Breast epithelium (tissue), 4 donors: ENCODE measurements around the gene VEPH1. TPM values are rescaled to one million over a fixed set of nuclear protein-coding genes. Genes with fewer than 3 reads are reported as not detected.

ENCODE experiments used
- DNase-seq, 2 donors: peaks; one replicate each; pipeline ENCODE4 v3.0.0-alpha.2; 2019; ENCODE audit warnings: low spot score in 2 of 2
- H3K27ac ChIP-seq, 2 donors: fragments of 200-600 bp; sonication (generic) in 1 of 2; one replicate each; pipeline ENCODE4 v1.5.1; 2016 to 2019; ENCODE audit warnings: mild to moderate bottlenecking in 1 of 2
- H3K27me3 ChIP-seq, 2 donors: fragments of 200-600 bp; sonication (generic) in 1 of 2; one replicate each; pipeline versions ENCODE4 v1.5.1 to v1.6.0; 2017 to 2019; ENCODE audit warnings: control low read depth in 1 of 2, mild to moderate bottlenecking in 1 of 2
- H3K36me3 ChIP-seq: fragments of 200-600 bp; one replicate; pipeline ENCODE4 v1.5.1; 2019
- H3K4me1 ChIP-seq, 2 donors: fragments of 200-600 bp; sonication (generic); one replicate each; pipeline ENCODE4 v1.5.1; 2016 to 2019; ENCODE audit warnings: control low read depth in 1 of 2
- H3K4me3 ChIP-seq, 3 donors: fragments of 200-600 bp; sonication (generic); 1 replicate in 2 of 3; 2 replicates in 1 of 3; pipeline ENCODE4 v1.5.1; 2016 to 2019; ENCODE audit warnings: mild to moderate bottlenecking in 3 of 3, moderate library complexity in 2 of 3
- H3K9me3 ChIP-seq, 2 donors: fragments of 200-600 bp; sonication (generic) in 1 of 2; one replicate each; pipeline ENCODE4 v1.5.1; 2016 to 2019; ENCODE audit warnings: control low read depth in 1 of 2
- POLR2A ChIP-seq: fragments of 450-650 bp; IDR thresholded peaks from one replicate; pipeline ENCODE4 v1.6.1; 2016; ENCODE audit warnings: antibody characterized with exemption, mild to moderate bottlenecking, moderate library complexity
- POLR2AphosphoS5 ChIP-seq, 3 donors: sonication (generic); formaldehyde crosslinking; IDR thresholded peaks; one replicate each; pipeline ENCODE4 v1.6.1; 2017; ENCODE audit warnings: antibody characterized with exemption in 3 of 3
- intact Hi-C: fragments of 100-400 bp; cut with DNase I; formaldehyde crosslinking; loops from one replicate; pipeline ENCODE4 v1.15.1; 2023; ENCODE audit warnings: low total_unique reads
- total RNA-seq, 3 donors: library from RNA; depleted of rRNA; stranded (reverse); fragments of >200 nt; gene quantifications; one replicate each; pipeline ENCODE4 v1.1.0, GENCODE V29; 2016
- TF ChIP-seq, protein P1 (sequence below), 3 donors: fragments of 450-650 bp; IDR thresholded peaks; one replicate each; pipeline ENCODE4 v1.5.1; 2016 to 2017; ENCODE audit warnings: antibody characterized with exemption in 3 of 3, mild to moderate bottlenecking in 3 of 3, moderate library complexity in 3 of 3

Gene VEPH1
- total RNA-seq, 3 donors from 2014 or later: under 0.01 to 20.9 (median 8.8) TPM

DNA sequence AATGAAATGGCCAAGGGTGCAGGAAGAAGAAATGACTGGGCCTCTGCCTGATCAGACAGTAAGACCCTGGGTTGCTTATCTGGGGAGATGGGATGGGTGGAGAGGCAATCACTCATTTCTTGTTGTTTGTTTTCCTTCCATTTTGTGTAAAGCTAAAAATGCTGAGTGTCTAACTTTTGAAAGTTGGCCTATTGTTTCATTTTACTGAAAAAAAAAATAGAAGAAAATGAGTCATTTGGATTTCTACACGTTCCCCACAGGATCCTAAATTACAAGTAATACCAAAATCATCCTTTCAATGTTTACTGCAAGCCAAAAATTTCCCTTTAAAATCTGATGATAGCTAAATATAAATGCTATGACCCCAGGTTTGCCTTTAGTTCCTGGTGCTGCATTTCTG lies 36.0 kb downstream of the VEPH1 start:
- DNase-seq: no peak
- Histone ChIP-seq H3K36me3 (no peaks in the 10 kb centered on the region), H3K9me3 (no peaks in the 10 kb centered on the region), H3K27ac (no peak overlapping the region), H3K4me3 (no peak overlapping the region), H3K4me1 (no peaks in the 10 kb centered on the region), H3K27me3 (no peaks in the 10 kb centered on the region)
- intact Hi-C loops: no loop called here
- TF ChIP-seq POLR2A (no peak), POLR2AphosphoS5 (IDR thresholded peaks at IDR 0.05) (no peak)
- TF ChIP-seq, protein P1, sequence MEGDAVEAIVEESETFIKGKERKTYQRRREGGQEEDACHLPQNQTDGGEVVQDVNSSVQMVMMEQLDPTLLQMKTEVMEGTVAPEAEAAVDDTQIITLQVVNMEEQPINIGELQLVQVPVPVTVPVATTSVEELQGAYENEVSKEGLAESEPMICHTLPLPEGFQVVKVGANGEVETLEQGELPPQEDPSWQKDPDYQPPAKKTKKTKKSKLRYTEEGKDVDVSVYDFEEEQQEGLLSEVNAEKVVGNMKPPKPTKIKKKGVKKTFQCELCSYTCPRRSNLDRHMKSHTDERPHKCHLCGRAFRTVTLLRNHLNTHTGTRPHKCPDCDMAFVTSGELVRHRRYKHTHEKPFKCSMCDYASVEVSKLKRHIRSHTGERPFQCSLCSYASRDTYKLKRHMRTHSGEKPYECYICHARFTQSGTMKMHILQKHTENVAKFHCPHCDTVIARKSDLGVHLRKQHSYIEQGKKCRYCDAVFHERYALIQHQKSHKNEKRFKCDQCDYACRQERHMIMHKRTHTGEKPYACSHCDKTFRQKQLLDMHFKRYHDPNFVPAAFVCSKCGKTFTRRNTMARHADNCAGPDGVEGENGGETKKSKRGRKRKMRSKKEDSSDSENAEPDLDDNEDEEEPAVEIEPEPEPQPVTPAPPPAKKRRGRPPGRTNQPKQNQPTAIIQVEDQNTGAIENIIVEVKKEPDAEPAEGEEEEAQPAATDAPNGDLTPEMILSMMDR (IDR thresholded peaks at IDR 0.05): no peak

- H3K9me3 ChIP-seq: no peaks in the 10 kb centered on the region
- intact Hi-C loops: no loop called here
Measured at GRCh38 chr3:157465741-157466140, 37.5 kb downstream of the VEPH1 start.

DNA sequence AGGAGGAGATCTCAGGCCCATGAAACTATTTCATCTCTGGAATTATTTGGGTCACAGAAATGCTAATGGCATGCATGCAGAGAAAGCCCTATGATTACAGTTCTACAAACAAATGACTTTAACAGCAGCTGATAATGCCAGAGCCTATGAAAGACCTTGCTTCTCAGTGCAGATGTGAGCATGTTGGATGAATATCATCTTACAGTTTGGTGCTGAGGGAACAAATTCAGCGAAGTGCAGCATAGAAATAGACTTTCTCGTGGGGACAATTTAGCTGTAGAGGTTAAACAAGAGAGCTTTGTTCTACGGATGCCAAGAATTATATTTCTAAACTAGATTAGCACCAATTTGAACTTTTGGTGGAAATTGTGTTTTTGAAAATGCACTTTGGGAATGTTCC lies 38.9 kb downstream of the VEPH1 start:
- Histone ChIP-seq H3K27me3 (no peaks in the 10 kb centered on the region), H3K4me3 (no peak overlapping the region), H3K27ac (no peak overlapping the region), H3K4me1 (no peaks in the 10 kb centered on the region), H3K36me3 (no peaks in the 10 kb centered on the region), H3K9me3 (no peaks in the 10 kb centered on the region)
- intact Hi-C loops: no loop called here
- no peak for DNase-seq
- TF ChIP-seq POLR2A: no peak
- TF ChIP-seq POLR2AphosphoS5 (IDR thresholded peaks at IDR 0.05): no peak
- TF ChIP-seq, protein P1 (IDR thresholded peaks at IDR 0.05): no peak

More at GRCh38 chr3:157465741-157466140, 37.5 kb downstream of the VEPH1 start:
- Histone ChIP-seq H3K4me3 (no peak overlapping the region), H3K36me3 (no peaks in the 10 kb centered on the region), H3K4me1 (no peaks in the 10 kb centered on the region), H3K27me3 (no peaks in the 10 kb centered on the region), H3K27ac (no peak overlapping the region)
- DNase-seq: no peak
- TF ChIP-seq POLR2A: no peak

DNA sequence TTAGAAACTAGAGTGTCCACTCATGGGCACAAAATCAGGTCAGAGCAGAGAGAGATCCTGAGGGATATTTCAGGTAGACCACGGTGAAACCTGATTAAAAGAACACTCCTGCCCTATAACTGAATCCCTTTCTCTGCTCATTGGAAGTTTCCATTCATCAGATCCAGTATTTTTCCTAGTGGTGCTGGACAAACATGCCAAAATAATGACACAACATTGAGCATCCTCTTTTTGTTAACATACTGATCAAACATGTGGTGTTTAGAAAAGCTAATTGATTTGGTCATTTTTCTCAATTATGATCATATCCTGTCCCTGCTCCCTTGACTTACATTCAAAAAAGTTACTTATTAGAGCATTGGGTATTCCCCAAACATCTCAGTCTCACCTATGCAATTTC lies 39.4 kb downstream of the VEPH1 start:
- Histone ChIP-seq H3K36me3 (no peaks in the 10 kb centered on the region), H3K27me3 (no peaks in the 10 kb centered on the region), H3K4me1 (no peaks in the 10 kb centered on the region), H3K9me3 (no peaks in the 10 kb centered on the region), H3K27ac (no peak overlapping the region), H3K4me3 (no peak overlapping the region)
- DNase-seq: no peak
- intact Hi-C loops: no loop called here
- TF ChIP-seq, protein P1 (IDR thresholded peaks at IDR 0.05): no peak
- TF ChIP-seq POLR2AphosphoS5 (IDR thresholded peaks at IDR 0.05): no peak
- no peak for TF ChIP-seq POLR2A

GRCh38 chr3:157460253-157460652 lies 43.0 kb downstream of the VEPH1 start:
- Histone ChIP-seq H3K36me3 (no peaks in the 10 kb centered on the region), H3K27me3 (no peaks in the 10 kb centered on the region), H3K4me3 (no peak overlapping the region), H3K4me1 (no peaks in the 10 kb centered on the region), H3K9me3 (no peaks in the 10 kb centered on the region), H3K27ac (no peak overlapping the region)
- TF ChIP-seq, protein P1 (IDR thresholded peaks at IDR 0.05): no peak
- TF ChIP-seq POLR2A (no peak), POLR2AphosphoS5 (IDR thresholded peaks at IDR 0.05) (no peak)
- intact Hi-C loops: no loop called here
- no peak for DNase-seq

- intact Hi-C loops: no loop called here
- Histone ChIP-seq H3K27ac (no peak overlapping the region), H3K36me3 (no peaks in the 10 kb centered on the region), H3K4me1 (no peaks in the 10 kb centered on the region), H3K4me3 (no peak overlapping the region), H3K9me3 (no peaks in the 10 kb centered on the region), H3K27me3 (no peaks in the 10 kb centered on the region)
- TF ChIP-seq POLR2A: no peak
- DNase-seq: no peak
Measured at GRCh38 chr3:157459706-157460105, 43.5 kb downstream of the VEPH1 start.
